ENCODE data around the gene LGALS3.

The LGALS3 gene

DNA sequence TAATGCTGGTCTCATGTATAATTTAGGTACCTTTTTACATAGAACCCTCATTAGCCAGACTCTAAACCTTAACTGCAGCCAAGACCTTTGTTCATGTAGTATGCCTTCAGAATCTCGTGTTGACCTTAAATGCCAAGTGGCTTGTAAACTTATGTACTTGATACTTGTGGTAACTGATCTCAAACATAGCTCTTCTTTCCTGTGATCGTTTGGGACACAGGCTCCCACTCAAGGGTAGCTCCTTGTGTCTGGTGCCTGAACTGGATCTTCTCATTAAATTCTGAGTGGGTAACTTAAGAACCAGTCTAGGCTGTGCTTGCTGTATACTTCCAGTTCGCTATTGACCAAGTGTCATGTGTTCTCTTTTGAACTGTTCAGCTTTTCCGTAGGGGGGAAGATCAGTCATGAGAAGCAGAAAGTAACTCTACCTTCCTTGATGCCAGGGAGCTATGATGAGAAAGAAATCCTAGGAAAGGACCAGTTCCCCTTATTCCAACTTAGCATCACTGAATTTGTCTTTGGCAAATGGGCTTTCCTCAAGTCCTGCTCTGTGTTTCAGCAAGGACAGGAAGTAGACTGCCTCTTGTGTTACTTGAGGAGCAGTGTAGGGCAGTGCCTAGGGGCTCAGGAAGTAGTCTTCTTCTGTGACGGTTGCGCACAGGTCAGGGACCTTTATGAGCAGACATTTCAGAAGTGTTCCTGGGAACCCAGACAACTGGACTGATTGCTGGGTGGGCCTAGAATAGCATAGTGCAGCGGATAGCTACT lies 2.5 kb downstream of the LGALS3 start:
- no peak for DNase-seq

DNA sequence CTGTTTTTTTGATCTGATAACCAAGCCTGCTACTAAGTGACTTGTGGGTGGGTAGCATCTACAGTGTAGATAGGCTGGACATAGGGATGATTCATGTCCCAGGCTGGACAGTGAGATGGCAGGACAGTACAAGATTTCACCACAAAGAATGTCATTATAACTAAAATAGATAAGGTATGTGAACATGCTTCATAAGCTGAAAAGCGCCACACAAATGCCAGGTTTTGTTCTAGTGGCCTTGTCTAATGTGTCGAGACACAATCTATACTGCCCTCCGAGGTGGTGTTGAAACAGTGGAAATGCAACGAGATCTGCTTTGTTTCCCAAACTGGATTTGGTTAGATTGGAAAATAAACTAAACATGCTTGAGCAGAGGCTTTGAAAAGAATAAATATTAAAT lies 4.4 kb downstream of the LGALS3 start:
- no peak for DNase-seq

GRCh38 chr14:55136241-55136640 lies 7.2 kb downstream of the LGALS3 start:
- no peak for DNase-seq

DNA sequence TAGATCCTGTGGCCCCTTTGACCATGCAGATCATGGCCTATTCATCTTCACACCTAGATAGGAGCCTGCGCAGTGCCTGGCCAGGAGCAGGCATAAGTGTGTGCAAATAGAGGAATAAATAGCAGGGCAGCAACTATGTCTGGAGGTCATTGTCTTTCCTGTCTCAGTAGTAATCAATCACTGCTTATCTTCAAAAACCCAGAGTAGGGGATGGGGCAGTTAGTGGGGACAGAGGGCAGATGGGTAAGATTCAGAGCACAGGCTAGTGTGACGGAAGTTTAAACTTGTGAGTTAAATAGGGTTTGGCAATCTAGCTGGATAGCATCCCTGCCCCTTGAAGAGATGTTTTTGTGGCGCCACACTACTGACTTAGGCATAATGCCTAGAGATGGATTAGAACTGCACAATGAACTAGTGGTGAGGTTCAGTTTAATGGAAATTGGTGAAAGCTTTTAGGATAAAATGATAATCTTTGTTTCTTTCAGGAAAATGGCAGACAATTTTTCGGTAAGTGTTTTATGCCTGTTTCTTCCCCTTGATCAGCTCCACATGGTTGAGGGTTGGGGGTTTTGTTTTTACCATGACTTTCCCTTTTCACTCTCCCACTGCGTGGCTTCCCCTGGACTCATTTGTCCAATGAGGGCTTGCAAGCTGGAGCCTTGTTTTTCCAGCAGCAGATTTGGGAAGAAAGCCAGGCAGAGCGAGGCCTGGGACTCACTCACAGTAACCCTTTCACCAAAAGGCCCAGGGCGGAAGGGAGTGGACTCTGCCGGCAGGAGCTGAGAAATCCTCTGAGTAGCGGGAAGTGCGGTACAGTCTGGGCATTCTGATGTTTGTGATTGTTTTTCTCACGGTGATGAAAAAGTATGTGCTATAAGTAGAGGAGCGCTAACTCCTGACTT lies 8.1 kb downstream of the LGALS3 start:
- no peak for DNase-seq

DNA sequence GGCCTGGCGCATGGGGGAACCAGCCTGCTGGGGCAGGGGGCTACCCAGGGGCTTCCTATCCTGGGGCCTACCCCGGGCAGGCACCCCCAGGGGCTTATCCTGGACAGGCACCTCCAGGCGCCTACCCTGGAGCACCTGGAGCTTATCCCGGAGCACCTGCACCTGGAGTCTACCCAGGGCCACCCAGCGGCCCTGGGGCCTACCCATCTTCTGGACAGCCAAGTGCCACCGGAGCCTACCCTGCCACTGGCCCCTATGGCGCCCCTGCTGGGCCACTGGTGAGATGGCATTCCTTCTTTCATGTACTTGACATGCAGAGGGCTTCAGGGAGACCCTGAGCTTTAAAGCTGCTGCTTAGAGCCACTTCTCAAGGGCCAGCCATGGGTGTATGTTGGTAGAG lies 9.0 kb downstream of the LGALS3 start:
- no peak for DNase-seq

DNA sequence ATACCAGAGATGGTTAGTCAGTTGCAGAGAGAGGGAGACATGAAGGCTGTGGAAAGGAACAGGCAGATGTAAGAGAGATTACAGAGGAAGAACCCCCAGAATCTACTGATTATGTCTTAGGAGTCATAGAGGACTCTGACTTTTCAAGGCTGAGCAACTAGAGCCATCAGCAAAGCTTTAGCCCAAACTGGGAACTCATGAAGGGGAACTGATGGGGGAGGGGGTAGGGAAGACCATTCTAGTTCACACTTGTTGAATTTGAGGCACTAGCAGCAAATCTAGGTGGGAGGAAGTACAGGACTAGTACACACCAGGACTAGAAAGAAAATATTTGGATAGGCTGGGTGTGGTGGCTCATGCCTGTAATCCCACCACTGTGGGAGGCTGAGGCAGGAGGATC lies 10.1 kb downstream of the LGALS3 start:
- DNase-seq: no peak

GRCh38 chr14:55139696-55140509 lies 10.9 kb downstream of the LGALS3 start:
- no peak for DNase-seq

DNA sequence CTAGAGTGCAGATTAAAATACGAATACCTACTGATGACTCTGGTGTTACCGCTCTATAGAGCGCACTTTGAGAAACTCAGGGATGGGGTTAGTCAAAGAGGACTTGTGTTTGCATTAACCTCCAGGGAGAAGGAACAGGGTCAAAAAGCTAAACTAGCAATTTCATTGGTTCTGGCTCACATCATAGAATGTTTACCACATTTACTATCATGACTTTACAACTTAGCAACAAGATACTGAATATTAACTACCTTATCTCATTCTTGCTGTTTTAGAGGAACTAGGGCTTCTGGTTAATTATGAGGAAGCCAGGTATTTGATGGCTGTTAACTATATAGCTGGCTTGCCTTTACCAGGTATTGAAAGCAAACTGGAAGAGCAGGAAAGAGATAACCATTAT lies 12.8 kb downstream of the LGALS3 start:
- no peak for DNase-seq

- no peak for DNase-seq
Observed at GRCh38 chr14:55142466-55142865, 13.4 kb downstream of the LGALS3 start.

DNA sequence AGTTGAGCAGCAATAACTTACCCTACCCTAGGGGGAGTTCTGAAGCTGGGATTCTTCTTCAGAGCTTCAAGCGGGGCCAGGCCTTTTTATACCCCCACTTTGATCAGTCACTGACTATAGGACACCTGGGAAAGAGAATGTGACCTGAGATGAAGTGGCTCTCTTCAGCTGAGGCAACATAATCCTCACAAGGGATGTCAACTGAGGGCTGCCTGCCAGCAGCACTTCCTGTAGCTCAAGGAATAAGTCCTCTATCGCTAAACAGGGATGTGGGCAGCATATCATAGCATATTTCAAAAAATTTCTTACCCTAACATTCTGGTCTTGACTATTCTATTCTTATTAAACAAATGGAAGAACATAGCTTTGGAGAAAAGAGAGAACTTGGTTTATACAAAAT lies 17.4 kb downstream of the LGALS3 start:
- no peak for DNase-seq

- DNase-seq: no peak
Observed at GRCh38 chr14:55151601-55152000, 22.5 kb downstream of the LGALS3 start.

DNA sequence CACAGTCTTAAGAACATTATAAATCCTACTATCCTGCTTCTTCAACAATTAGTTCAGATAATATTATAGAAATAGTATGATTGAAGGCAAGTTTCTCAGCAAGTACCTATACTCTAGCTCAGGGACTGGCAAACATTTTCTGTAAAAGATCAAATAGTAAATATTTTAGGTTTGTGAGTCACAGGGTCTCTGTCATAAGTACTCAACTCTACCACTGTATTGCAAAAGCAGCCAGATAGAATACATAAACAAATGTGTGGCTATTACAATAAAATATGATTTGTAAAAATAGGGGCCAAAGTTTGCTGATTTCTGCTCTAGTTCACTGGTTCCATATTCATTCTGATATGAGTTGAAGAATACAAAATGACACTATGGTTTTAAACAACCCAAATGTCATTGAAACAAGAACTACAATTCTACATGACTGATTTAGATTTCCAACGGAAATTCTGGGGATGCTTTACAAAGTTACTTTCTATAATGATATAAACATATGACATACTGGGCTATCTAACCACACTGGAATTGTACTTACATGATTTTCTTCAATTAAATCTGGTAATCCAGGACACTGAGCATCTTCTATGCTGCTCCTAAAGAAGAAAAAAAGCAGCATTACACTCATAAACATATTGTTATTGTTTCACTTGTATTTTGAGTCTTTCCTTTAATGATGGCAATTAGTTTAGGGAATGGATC lies 23.2 kb downstream of the LGALS3 start:
- DNase-seq: no peak

GRCh38 chr14:55153951-55154350 lies 24.9 kb downstream of the LGALS3 start:
- no peak for DNase-seq

DNA sequence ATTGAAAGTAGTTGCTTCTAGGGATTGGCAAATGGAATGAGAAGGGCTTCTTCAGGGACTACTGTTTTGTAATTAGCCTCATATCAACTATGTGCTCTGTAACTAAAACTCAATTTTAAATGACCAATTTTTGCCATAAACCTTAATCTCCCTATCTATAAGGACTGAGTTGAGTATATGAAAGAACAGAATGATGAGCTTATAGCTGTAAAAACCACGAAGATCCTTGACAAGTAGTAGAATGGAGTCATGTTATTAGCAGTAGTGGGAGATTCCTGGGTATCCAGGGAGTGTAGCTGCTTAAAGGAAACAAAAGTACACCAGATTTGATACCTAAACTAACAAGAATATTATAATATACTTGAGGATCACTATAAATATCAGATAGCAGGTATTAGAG lies 28.0 kb downstream of the LGALS3 start:
- no peak for DNase-seq

DNA sequence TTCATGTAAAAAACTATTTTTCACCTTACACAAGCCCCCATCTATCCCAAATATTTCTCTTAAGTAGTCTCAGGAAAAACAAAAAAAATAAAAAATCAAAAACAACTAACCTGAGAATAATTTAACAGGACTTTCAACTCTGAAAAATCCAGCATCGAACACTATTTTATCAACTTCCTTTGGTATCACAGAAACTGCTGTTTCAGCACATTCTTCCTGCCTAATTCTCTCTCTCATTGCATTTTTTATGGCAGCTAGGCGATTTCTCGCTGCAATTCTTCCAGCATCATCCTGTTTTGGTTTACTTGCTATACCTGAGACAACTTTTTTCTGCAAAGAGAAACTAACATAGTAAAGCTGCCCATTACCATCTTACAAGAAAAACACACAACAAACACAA lies 29.4 kb downstream of the LGALS3 start:
- no peak for DNase-seq

GRCh38 chr14:55160989-55161388 lies 31.9 kb downstream of the LGALS3 start:
- no peak for DNase-seq

DNA sequence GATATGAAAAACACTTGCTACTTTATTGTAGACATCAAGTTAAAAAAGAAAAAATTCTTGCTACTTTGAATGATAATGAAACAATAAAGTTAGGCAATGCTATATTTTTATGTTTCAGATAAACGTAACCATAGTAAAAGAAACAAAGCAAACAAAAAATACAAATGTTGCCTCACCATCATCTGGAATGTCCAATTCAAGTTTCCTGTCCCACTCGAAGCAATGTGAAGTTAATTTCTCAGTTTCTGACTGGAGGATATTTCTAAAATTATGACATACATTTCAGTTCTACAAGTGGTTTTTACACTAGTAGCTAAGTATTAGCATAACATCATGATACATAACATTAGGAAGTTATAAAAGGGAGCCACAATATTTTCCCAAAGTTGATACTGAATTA lies 41.5 kb downstream of the LGALS3 start:
- no peak for DNase-seq

DNA sequence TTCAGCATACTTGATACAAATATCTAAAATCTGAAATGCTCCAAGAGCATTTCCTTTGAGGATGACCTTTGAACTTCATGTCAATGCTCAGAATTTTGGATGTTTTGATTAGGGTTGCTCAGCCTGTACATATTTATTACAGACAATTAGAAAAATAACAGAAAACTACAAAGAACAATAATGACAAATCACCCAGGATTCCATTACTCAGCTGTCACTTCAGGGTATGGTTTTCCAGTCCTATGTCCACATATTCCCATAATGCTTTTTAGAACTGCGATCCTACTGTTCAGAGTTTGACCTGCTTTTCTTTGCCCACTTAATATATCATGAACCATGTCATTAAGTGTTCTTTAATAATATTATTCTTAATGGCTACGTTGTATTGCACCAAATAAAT lies 51.0 kb downstream of the LGALS3 start:
- DNase-seq: no peak

DNA sequence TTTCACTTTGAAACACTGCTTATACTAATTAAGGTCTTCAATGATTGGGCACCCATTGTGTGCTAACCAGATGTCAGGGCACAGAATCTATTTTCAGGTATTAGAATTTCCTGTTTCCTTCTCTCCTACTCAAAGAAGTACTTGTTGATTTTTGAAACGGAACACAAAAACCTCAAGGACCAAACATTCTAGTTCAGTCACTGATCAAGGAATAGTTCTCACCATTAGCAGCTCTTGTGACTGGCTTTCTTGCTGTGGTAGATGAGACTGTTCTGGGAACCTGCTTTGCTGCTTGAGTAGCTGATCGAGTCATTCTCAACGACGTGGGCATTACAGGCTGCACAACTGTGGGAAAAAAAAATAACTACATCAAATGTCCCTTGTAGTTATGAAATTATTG lies 51.4 kb downstream of the LGALS3 start:
- no peak for DNase-seq

- DNase-seq: no peak
Observed at GRCh38 chr14:55188686-55189295, 59.7 kb downstream of the LGALS3 start.

- DNase-seq: no peak
Observed at GRCh38 chr14:55190906-55191202, 61.8 kb downstream of the LGALS3 start.
